HG02623 (cell line): ENCODE data around the gene LCLAT1.
"Not testable (repeated sequence)": the region's sequence is repeated elsewhere in the genome, so short reads cannot be mapped to it uniquely, and the experiment has no call there.

ENCODE experiments used
- ATAC-seq: cut with Tn5 transposase; IDR thresholded peaks from one replicate; pipeline ENCODE4 v1.9.1; 2021; ENCODE audit warnings: moderate library complexity; ENCODE audit not compliant: unreplicated experiment

Gene LCLAT1

DNA sequence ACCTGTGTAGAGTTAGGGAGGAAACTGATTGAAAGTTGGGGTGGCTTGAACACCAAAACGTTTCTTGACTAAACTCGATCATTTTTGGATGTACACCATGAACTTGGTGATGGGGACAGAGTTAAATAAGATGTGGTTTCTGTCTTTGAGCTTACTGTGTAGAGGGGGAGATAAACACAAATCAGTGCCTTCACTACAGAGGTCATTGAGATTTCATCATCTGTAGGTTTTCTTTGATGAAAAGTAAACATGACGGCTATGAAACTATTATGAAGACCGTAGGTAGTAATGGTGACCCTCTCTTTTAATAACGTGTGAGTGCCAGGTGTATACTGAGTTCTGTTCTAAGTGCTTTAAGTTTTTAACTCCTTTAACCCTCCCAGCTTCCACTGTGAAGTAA lies 6.5 kb downstream of the LCLAT1 start:
- ATAC-seq = no peak

GRCh38 chr2:30454571-30454970 lies 7.5 kb downstream of the LCLAT1 start:
- no peak for ATAC-seq

DNA sequence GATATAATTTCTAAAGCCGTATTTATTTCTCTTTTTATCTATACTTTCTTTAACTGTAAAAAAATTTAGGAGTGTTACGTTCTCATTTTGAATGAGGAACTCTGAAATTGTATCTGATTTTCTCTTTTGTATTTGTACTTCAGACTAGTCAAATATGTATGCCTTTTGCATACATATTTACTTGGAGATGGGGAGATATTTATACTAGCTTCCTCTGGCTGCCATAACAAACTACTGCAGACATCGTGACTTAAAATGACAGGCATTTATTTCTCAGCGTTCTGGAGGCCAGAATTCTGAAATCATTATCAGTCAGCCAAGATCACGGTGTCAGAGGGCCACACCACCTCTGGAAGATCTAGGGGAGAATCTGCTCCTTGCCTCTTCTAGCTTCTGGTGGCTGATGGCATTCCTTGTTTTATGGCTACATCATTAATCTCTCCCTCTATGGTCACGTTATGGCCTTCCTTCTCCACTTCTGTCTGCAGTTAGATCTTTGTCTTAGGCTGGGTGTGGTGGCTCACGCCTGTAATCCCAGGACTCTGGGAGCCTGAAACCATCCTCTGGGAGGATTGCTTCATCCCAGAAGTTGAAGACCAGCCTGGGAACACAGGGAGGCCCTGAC lies 8.2 kb downstream of the LCLAT1 start:
- ATAC-seq = no peak

- ATAC-seq = no peak
Observed at GRCh38 chr2:30456106-30456505, 9.1 kb downstream of the LCLAT1 start.

DNA sequence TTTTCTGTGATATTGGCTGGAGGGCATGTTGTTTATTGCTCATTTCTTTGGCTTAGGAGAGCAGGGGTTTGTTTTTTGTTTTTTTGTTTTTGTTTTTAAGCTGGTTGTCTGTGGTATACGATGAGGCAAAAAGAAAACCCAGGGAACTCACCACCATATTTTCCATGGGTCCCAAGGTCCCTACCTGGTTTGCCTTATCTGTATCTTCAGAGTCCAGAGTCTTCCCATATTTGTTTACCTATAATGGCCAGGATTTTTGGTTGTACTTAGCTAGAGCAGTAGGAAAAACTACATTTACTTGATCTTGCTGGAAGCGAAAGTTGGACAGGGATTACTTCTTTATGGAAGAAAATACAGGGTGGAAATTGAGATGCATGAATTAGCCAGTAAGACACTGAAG lies 9.5 kb downstream of the LCLAT1 start:
- no peak for ATAC-seq

- no peak for ATAC-seq
Observed at GRCh38 chr2:30457296-30457695, 10.2 kb downstream of the LCLAT1 start.

GRCh38 chr2:30459140-30459539 lies 12.1 kb downstream of the LCLAT1 start:
- ATAC-seq = no peak

DNA sequence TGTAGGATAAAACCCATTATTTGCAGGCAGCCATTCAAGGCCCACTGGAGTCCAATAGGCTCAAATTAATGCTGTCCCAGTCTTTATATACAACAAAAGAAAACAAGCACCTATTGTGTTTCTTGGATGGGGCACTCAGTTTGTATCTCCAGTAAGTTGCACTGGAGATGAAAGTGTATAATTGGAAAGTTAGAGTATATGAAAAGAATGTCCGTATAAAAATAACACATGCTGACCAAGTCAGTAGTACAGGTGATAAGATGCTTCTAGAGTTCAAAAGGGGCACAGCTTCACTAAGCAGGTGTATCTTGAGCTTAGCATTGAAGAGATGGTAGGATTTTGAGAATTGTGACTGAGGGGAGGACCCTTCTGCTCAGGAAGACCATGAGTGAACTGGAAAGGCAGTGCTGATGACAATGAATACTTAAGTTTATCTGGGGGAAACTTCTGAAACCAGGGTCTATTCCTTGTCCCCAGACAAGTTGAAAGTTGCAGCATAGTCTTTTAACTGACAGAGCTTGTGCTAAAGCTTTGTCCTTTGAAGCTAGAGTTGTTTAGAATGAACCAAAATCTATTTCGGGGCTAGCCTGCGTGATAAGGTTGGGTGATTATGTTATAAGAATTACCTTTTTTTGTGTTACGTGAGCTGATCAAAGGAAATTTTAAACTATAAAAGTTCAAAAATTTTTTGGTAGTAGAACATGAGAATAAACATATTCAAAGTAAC lies 15.2 kb downstream of the LCLAT1 start:
- ATAC-seq = no peak

GRCh38 chr2:30463535-30463934 lies 16.5 kb downstream of the LCLAT1 start:
- no peak for ATAC-seq

DNA sequence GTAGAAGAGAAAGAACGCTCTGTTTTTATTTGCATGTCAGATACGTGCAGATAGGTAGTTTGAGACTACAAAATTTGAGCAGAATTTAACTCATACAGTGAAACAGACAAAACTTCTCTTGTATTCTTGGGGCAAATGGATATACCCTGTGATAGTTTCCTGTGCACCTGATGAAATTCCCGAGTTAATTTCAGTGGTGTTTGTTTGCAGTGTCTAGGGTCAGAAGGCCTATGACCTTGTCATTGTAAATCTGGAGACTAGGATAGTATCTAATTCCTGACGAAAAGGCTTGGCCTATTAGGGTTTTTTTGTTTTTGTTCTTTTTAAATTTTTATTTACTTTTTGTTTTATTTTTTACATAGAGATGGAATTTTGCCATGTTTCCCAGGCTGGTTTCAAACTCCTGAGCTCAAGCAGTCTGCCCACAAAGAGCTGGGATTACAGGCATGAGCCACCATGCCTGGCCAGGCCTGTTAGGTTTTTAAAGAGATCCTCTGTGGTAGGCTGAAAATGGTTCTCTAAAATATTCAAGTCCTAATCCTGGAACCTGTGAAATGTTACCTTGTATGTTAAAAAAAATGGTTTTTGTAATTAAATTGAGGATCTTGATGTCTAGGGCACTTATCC lies 17.6 kb downstream of the LCLAT1 start:
- no peak for ATAC-seq

- ATAC-seq = no peak
Observed at GRCh38 chr2:30465171-30465545, 18.1 kb downstream of the LCLAT1 start.

DNA sequence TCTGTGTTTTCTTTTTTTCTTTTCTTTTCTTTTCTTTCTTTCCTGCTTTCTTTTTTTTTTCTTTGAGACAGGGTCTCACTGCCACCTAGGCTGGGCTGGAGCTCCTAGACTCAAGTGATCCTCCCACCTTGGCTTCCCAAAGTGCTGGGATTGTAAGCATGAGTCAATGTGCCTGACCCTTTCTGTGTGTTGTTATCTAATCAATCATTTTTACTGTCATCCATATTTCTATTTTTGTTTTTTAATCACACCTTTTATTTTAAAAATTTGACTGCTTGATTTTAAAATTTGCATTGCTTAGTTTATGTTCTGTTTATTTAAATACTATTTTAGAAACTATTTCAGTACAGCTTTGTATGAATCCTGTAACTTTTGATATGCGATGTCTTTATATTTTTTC lies 19.2 kb downstream of the LCLAT1 start:
- no peak for ATAC-seq

DNA sequence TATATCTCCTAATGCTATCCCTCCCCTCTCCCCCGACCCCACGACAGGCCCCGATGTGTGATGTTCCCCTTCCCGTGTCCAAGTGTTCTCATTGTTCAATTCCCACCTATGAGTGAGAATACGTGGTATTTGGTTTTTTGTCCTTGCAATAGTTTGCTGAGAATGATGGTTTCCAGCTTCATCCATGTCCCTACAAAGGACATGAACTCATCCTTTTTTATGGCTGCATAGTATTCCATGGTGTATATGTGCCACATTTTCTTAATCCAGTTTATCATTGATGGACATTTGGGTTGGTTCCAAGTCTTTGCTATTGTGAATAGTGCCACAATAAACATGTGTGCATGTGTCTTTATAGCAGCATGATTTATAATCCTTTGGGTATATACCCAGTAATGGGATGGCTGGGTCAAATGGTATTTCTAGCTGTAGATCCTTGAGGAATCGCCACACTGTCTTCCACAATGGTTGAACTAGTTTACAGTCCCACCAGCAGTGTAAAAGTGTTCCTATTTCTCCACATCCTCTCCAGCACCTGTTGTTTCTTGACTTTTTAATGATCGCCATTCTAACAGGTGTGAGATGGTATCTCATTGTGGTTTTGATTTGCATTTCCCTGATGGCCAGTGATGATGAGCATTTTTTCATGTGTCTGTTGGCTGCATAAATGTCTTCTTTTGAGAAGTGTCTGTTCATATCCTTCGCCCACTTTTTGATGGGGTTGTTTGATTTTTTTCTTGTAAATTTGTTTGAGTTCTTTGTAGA lies 20.2 kb downstream of the LCLAT1 start:
- ATAC-seq = not testable (repeated sequence)

DNA sequence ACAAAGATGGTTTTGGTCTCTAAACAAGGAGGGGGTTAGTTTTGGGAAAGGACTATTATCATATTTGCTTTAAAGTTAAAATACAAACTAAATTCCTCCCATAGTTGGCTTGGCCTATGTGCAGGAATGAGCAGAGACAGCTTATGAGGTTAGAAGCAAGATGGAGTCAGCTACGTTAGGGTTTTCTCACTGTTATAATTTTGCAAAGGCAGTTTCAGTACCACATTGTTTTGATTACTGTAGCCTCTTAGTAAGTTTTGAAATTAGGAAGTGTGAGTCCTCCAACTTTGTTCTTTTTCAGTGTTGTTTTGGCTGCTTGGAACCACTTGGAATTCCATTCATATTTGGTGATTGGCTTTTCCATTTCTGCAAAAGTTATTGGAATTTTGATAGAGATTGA lies 23.4 kb downstream of the LCLAT1 start:
- no peak for ATAC-seq

DNA sequence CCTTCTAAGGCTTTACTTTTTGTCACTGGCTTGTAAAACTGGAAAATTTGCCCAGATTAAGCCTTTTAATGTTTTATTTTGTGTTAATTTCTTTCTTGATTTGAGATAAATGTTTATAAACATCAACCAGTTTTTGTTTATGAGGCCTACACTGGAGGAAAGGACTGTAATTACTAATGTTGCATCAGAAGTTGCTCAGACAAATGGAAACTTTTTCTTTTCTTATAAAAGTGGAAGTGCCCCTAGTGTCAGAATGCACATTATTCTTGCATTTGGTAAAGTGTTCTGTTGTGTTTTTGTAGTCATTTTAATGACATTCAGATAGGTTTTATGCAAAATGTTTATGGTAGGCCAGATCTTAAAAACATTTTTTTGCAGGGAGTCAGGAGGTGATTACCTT lies 25.3 kb downstream of the LCLAT1 start:
- ATAC-seq = no peak

- ATAC-seq = no peak
Observed at GRCh38 chr2:30475542-30475941, 28.5 kb downstream of the LCLAT1 start.

DNA sequence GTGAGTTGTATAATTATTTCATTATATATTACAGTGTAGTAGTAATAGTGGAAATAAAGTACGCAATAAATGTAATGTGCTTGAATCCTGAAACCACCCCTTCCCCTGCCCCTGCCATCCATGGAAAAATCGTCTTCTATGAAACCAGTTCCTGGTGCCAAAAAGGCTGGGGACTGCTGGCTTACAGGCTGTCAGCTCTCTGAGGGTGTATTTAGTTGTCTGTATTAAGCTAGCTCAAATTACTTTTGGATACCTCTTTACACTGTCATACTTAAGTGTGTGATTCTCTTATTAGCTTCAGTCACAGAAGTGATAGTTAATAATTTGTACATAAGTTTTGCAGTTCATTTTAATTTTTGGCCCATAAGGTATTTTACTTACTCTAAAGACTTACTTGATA lies 29.6 kb downstream of the LCLAT1 start:
- ATAC-seq = no peak

DNA sequence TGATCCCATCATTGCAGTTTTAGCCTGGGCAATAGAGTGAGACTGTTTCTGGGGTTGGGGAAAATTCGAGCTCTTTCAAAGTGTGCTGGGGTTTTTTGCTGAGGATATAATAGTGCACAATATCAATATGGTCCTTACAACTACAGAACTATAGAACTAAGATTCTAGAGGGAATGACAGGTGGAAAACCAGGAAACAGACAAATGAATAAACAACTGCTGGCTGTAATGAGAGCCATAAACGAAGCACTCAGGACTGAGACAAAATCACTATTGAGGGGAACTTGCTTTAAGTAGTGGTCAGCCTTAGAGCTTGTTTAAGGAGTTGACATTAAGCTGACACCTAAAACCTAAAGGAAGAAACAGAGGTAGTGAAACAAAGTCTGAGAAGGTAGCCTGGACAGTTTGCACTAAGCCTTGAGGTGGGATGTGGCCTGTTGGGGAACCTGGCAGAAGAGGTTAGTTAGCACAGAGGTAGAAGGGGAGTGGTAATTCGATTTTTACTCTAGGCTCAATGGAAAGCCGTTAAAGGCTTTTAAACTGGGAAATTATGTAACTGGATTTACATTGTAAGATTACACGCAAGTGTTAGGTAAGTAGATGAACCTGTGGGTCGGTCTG lies 33.8 kb downstream of the LCLAT1 start:
- ATAC-seq = no peak

GRCh38 chr2:30481323-30481800 lies 34.3 kb downstream of the LCLAT1 start:
- ATAC-seq = no peak

DNA sequence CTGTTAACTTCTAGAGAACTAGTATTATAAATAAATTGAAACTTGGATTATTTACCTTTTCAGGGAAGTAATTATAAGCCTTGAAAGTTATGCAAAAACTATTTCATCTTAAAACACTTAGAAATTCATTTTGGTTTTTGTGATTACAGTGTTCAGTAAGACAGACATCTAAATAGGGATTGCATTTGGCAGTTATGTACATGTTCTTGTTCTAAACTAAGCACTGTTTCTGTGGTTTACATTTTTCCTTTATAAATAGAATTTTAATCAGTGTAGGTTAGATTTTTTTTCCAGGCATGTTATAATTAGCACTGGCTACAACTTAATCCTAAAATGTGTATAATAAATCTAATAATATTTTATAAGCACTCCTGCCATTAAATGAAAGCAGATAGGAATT lies 35.0 kb downstream of the LCLAT1 start:
- no peak for ATAC-seq

- no peak for ATAC-seq
Observed at GRCh38 chr2:30484145-30484544, 37.1 kb downstream of the LCLAT1 start.
